OCI-LY3 (cell line): ENCODE results near the gene LST1.

Experiments used
- CTCF ChIP-seq: fragments of 200-600, 300-600 bp; sonication (generic); IDR thresholded peaks from 2 replicates; pipeline ENCODE4 v1.5.1; 2014; ENCODE audit warnings: antibody characterized with exemption, low read length, low read depth
- EZH2phosphoT487 ChIP-seq: fragments of 200-600 bp; shearing (Covaris generic); IDR thresholded peaks from 2 replicates; pipeline ENCODE4 v1.6.1; 2018; ENCODE audit warnings: antibody characterized with exemption, mixed run types, low read depth

- TF ChIP-seq CTCF (no peak), EZH2phosphoT487 (no peak)
Measured at GRCh38 chr6:31581434-31582229, 4.4 kb upstream of the LST1 start.
